ENCODE measurements around the gene TCAIM.

The TCAIM gene

DNA sequence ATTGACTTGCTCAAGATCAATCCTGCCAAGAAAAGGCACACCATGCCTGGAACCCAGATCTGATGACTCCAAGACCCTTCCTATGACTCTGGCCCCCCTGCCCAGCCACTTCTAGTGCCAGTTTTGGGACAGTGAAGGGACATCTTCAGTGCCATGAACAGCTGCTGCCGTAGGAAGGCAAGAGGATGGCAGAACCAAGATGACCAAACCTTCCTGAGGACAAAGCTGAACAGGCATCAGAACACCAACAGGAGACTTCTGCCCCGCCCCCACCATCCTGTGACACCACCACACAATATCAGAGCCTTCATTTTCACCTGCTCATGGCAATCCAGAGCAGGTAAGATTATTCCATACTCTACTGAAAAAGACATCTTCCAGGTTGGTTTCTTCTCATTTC lies 105.9 kb downstream of the TCAIM start:
- H3K9me3 Mint-ChIP-seq = peaks cover 17% of the 10 kb centered on the region
- H3K4me1 Mint-ChIP-seq = peaks cover 44% of the 10 kb centered on the region
- H3K36me3 Mint-ChIP-seq = peaks cover 44% of the 10 kb centered on the region
- no peak overlapping the region for H3K4me3 Mint-ChIP-seq
- H3K27me3 Mint-ChIP-seq = no peaks in the 10 kb centered on the region
- H3K27ac Mint-ChIP-seq = no peak overlapping the region

DNA sequence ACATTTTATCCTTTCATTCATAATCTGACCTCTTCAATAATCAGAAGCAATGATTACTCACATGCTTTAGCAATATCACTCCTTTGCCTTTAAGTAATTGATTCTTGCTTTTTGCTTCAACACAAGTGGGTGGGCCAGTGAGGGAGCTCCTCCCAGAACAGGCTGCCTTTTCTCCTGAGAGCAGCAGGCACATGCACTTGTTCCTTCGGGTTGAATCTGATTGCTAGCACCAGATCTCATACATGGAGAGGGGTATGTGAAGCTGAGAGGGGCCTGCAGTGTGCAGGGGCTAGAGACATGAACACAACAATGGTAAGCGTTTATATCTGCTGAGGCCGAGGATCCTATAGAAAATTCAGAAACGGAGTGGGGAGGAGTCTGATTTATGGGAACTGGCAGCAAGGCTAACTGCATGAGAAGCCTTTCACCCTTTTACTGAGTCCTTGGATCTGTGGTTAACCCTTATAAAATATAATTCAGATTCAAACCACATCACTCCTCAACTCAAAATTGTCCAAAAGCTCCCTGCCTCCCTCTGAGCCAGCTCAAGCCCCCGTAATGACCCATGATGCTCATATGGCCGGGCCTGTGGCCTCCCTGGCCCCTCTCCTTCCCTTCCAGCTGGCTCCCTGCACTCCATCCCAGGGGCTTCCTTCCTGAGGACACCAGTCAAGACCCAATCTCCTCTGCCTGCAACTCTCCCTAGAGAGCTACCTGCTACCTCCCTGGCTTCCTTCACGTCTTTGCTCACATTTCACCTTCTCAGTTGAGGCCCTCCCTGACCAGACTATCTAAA lies 106.5 kb downstream of the TCAIM start:
- Mint-ChIP-seq H3K4me1 (peaks cover 37% of the 10 kb centered on the region), H3K9me3 (peaks cover 18% of the 10 kb centered on the region), H3K27ac (peak overlapping the region; percentile 61), H3K27me3 (no peaks in the 10 kb centered on the region), H3K36me3 (peaks cover 47% of the 10 kb centered on the region), H3K4me3 (no peak overlapping the region)

DNA sequence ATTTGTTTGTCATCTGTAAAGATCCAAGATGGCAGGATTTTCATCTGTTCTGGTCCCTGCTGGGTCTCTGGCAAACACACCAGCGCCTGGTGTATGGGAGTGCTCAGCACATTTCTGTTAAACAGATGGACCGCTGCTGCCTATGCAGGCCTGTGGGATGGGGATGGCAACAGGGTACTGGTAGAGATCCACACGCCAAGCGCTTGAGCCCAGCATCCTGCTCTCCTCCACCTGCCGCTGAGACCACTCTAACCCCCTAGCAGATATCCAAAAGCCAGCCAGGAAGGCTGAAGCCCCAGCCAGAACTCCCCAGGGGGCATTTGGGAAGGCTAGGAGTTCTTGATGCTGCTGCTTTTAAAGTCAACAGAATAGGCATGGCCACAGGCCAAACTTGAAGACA lies 107.2 kb downstream of the TCAIM start:
- H3K27me3 Mint-ChIP-seq = no peaks in the 10 kb centered on the region
- peak overlapping the region; percentile 61 for H3K27ac Mint-ChIP-seq
- H3K9me3 Mint-ChIP-seq = peaks cover 18% of the 10 kb centered on the region
- H3K36me3 Mint-ChIP-seq = peaks cover 54% of the 10 kb centered on the region
- H3K4me1 Mint-ChIP-seq = peaks cover 30% of the 10 kb centered on the region
- no peak overlapping the region for H3K4me3 Mint-ChIP-seq

DNA sequence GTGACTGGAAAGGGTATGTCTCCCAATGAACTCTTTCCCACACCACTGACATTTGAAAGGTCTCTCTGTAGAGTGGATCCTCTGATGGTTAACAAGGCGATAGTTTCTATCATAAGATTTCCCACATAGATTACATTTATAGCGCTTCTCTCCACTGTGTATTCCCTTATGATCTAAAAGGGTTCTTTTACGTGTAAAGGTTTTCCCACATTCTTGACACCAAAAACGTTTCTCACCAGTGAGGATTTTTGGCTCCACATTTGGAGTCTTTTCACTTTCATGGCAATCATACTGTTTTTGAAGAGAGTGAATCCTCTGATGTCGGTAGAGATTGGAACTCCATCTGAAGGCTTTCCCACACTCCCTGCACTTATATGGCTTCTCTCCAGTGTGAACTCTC lies 108.4 kb downstream of the TCAIM start:
- H3K27ac Mint-ChIP-seq = no peak overlapping the region
- H3K9me3 Mint-ChIP-seq = peaks cover 18% of the 10 kb centered on the region
- H3K36me3 Mint-ChIP-seq = peaks cover 55% of the 10 kb centered on the region

DNA sequence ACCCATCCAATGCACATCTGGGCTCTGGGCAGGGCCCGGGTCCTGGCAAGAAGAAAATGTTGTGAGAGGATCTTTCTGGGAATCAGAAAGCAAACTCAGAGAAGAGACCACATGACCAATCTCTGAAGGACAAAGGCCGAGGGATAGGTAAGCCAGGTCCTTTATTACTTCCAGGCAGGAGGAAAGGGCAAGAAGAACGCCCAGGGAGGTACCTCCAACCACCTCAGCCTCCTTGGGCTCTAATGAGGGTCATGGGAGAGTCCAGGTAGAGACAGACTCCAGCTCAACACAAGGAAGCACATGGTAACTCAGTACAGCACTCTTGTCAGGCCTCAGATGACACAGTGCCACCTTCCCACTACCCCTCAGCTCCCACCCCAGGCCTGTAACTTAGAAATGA lies 112.9 kb downstream of the TCAIM start:
- Mint-ChIP-seq H3K4me3 (no peak overlapping the region), H3K4me1 (no peaks in the 10 kb centered on the region), H3K27ac (no peak overlapping the region), H3K9me3 (peaks cover 18% of the 10 kb centered on the region), H3K36me3 (peaks cover 58% of the 10 kb centered on the region), H3K27me3 (no peaks in the 10 kb centered on the region)

More for the DNA sequence above, 108.4 kb downstream of the TCAIM start:
- peaks cover 22% of the 10 kb centered on the region for H3K4me1 Mint-ChIP-seq
- no peak overlapping the region for H3K4me3 Mint-ChIP-seq
- H3K27me3 Mint-ChIP-seq = no peaks in the 10 kb centered on the region

DNA sequence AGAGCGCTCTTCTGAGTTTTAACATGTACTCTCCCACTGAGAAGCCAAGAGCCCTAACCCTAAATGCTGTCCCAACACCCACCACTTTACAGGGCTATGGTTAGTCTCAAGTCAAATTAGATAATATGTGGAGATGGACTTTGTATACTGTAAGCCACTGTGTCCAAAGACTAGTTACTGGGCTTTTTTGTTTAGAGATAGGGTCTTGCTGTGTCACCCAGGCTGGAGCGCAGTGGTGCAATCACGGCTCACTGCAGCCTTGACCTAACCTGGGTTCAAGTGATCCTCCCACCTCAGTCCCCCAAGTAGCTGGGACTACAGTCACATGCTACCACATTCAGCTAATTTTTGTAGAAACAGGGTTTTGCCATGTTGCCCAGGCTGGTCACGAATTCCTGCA lies 115.7 kb downstream of the TCAIM start:
- no peaks in the 10 kb centered on the region for H3K4me1 Mint-ChIP-seq
- H3K27me3 Mint-ChIP-seq = no peaks in the 10 kb centered on the region
- peaks cover 41% of the 10 kb centered on the region for H3K36me3 Mint-ChIP-seq
- no peak overlapping the region for H3K4me3 Mint-ChIP-seq
- H3K27ac Mint-ChIP-seq = no peak overlapping the region
- H3K9me3 Mint-ChIP-seq = peaks cover 2% of the 10 kb centered on the region

DNA sequence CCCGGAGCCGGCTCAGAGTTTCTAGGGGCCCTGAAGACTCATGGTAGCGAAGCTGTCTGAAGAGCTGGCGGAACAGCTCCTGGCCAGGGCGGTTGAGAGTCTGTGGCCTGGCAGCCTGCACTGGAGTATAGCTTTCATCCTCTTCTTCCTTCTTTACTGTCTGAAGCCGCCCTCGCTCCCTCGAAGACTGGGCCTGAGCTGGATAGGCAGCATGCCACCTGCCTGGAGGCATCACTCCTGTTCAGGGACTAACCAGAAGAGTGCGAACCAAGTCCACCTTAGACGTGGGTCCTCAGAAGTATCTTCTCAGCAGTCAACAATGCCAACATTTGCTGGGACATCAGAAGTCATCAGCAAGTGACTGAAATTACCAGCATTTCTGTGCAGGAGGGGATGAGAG lies 116.8 kb downstream of the TCAIM start:
- Mint-ChIP-seq H3K4me3 (no peak overlapping the region), H3K27me3 (no peaks in the 10 kb centered on the region), H3K9me3 (peaks cover 5% of the 10 kb centered on the region), H3K27ac (no peak overlapping the region), H3K4me1 (peaks cover 4% of the 10 kb centered on the region), H3K36me3 (peaks cover 42% of the 10 kb centered on the region)

All from activated naive CD4-positive, alpha-beta T cell treated with anti-CD3 and anti-CD28 coated beads, Interleukin-2, amount 50 U/mL, for 24 hours (primary cell).